NCI-H187 (cell line): ENCODE results near the gene SAMD4B.
"Not testable (repeated sequence)": the region's sequence is repeated elsewhere in the genome, so short reads cannot be mapped to it uniquely, and the experiment has no call there.

Experiments
- DNase-seq, 2 experiments: peaks; one replicate each; lab custom pipeline; 2025; lab: John Stamatoyannopoulos, UW

Gene SAMD4B

GRCh38 chr19:39334444-39334976 lies 7.7 kb upstream of the SAMD4B start:
- DNase-seq = no peak

GRCh38 chr19:39335168-39335548 lies 7.1 kb upstream of the SAMD4B start:
- no peak for DNase-seq

- DNase-seq = no peak
These were observed 5.7 kb upstream of the SAMD4B start for GRCh38 chr19:39336483-39336882.

- DNase-seq = no peak
These were observed 2.5 kb upstream of the SAMD4B start for GRCh38 chr19:39339674-39340073.

GRCh38 chr19:39340156-39340555 lies 2.1 kb upstream of the SAMD4B start:
- DNase-seq = not testable (repeated sequence)

- no peak for DNase-seq
These were observed 997 bp upstream of the SAMD4B start for GRCh38 chr19:39341129-39341718.

GRCh38 chr19:39342647-39343305 lies 555 bp downstream of the SAMD4B start:
- no peak for DNase-seq

- no peak for DNase-seq
These were observed 3.7 kb downstream of the SAMD4B start for GRCh38 chr19:39345956-39346355.

- DNase-seq = no peak
These were observed 5.3 kb downstream of the SAMD4B start for GRCh38 chr19:39347332-39348164.

GRCh38 chr19:39349326-39349725 lies 7.1 kb downstream of the SAMD4B start:
- DNase-seq = no peak

GRCh38 chr19:39350156-39350555 lies 7.9 kb downstream of the SAMD4B start:
- no peak for DNase-seq

- DNase-seq = no peak
These were observed 9.4 kb downstream of the SAMD4B start for GRCh38 chr19:39351537-39352064.

- DNase-seq = no peak
These were observed 10.4 kb downstream of the SAMD4B start for GRCh38 chr19:39352381-39353255.

GRCh38 chr19:39355253-39355652 lies 13.0 kb downstream of the SAMD4B start:
- no peak for DNase-seq

GRCh38 chr19:39356073-39356472 lies 13.9 kb downstream of the SAMD4B start:
- no peak for DNase-seq

- DNase-seq = no peak
These were observed 14.4 kb downstream of the SAMD4B start for GRCh38 chr19:39356647-39357046.

GRCh38 chr19:39359026-39359425 lies 16.8 kb downstream of the SAMD4B start:
- DNase-seq = no peak

- DNase-seq = no peak
These were observed 18.4 kb downstream of the SAMD4B start for GRCh38 chr19:39360599-39360998.

GRCh38 chr19:39362682-39363657 lies 20.7 kb downstream of the SAMD4B start:
- DNase-seq = no peak

- DNase-seq = no peak
These were observed 21.8 kb downstream of the SAMD4B start for GRCh38 chr19:39363901-39364457.
